HEK293T (cell line): ENCODE measurements around the gene GHRL.

Experiments used
- BHLHE40 ChIP-seq: fragments of 450-650 bp; IDR thresholded peaks from 2 replicates; pipeline ENCODE4 v1.6.1; 2016; ENCODE audit warnings: mild to moderate bottlenecking, moderate library complexity, borderline replicate concordance
- CTBP1 ChIP-seq: fragments of 450-650 bp; IDR thresholded peaks from 2 replicates; pipeline ENCODE4 v1.6.1; 2016; ENCODE audit warnings: borderline replicate concordance
- ELF4 ChIP-seq: fragments of 450-650 bp; IDR thresholded peaks from 2 replicates; pipeline ENCODE4 v1.6.1; 2017; ENCODE audit warnings: antibody characterized with exemption
- SP1 ChIP-seq: fragments of 450-650 bp; IDR thresholded peaks from 2 replicates; pipeline ENCODE4 v1.6.1; 2017
- SUZ12 ChIP-seq: fragments of 450-650 bp; IDR thresholded peaks from 2 replicates; pipeline ENCODE4 v1.6.1; 2016; ENCODE audit warnings: mild to moderate bottlenecking

GRCh38 chr3:10320320-10320677 is 27.6 kb upstream of the GHRL start:
- TF ChIP-seq BHLHE40 (no peak), ELF4 (no peak), CTBP1 (no peak), SP1 (no peak), SUZ12 (no peak)
